T-helper 1 cell treated with Interleukin-12 subunit alpha and Interleukin-12 subunit beta and Interleukin-4 antibody, amounts not matched to agents 30 μg/mL and 1 μg/mL, for 36 hours (primary cell): ENCODE measurements around the gene IDH3B.
"Not testable (repeated sequence)": the region's sequence is repeated elsewhere in the genome, so short reads cannot be mapped to it uniquely, and the experiment has no call there.

Experiments
- H3K27ac Mint-ChIP-seq: one replicate; pipeline ENCODE4 v1.8.0; 2021; ENCODE audit warnings: mild to moderate bottlenecking, mixed read lengths
- H3K27me3 Mint-ChIP-seq: one replicate; pipeline ENCODE4 v1.8.0; 2021; ENCODE audit warnings: low read depth, mixed read lengths
- H3K36me3 Mint-ChIP-seq: one replicate; pipeline ENCODE4 v1.8.0; 2021; ENCODE audit warnings: low read depth, mixed read lengths
- H3K4me1 Mint-ChIP-seq: one replicate; pipeline ENCODE4 v1.8.0; 2021; ENCODE audit warnings: low read depth, mixed read lengths
- H3K4me3 Mint-ChIP-seq: one replicate; pipeline ENCODE4 v1.8.0; 2021; ENCODE audit warnings: mild to moderate bottlenecking, moderate library complexity, mixed read lengths
- H3K9me3 Mint-ChIP-seq: one replicate; pipeline ENCODE4 v1.8.0; 2021; ENCODE audit warnings: mixed read lengths

IDH3B gene

DNA sequence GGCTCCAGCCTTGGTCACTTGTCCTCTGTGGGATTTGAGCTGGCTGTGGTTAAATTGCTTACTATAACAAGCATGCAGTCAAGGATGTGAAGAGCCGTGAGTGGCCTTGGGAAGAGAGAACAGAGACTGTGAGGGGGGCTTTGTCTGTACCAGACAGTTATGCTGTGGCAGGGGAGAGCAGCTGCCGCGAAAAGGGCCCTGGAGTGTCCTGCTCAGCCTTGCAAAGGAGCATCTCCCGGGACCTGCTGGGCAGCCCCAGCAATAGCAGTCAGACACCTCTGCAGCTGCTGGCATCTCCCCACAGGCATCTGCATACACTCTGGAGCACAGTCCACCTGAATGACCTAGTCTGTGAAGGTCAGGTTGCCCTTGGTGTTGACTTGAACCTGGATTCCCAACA lies 34.9 kb upstream of the IDH3B start:
- H3K36me3 Mint-ChIP-seq = peaks cover 3% of the 10 kb centered on the region

DNA sequence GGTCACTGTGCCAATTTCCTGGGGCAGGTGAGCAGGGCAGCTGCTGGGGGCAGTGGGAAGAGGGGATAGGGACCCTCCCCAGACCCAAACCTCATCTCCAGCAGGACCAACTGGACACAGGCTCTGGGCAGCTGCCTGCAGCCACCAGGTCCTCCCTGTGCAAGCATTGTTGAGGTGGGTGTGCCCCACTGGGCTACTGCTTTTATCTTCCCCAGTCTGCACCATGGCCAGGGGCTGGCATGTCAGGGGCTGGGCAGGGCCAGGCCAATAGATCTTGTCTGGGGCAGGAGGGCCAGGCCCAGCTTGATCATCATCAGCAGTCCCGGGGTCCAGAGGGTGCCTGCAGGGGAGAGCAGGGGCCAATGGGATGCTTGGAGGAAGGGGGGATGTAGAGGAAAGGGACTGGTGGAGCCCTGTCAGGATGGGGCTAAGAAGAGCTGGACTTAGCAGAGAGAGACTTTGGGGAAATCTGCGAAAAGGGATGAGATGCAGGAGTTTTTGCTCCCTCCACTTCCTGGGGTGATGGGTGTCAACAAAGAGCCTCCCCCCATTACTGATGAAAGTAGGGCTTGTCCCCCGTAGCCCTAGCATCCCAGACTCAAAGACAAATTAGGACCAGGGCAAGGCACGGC lies 34.3 kb upstream of the IDH3B start:
- Mint-ChIP-seq H3K4me1 (peaks cover 16% of the 10 kb centered on the region), H3K9me3 (no peaks in the 10 kb centered on the region), H3K36me3 (peaks cover 3% of the 10 kb centered on the region), H3K4me3 (no peak overlapping the region), H3K27me3 (peaks cover 23% of the 10 kb centered on the region), H3K27ac (no peak overlapping the region)

More for the DNA sequence above, 34.9 kb upstream of the IDH3B start:
- Mint-ChIP-seq H3K9me3 (no peaks in the 10 kb centered on the region), H3K4me3 (no peak overlapping the region), H3K27me3 (peaks cover 23% of the 10 kb centered on the region), H3K27ac (no peak overlapping the region), H3K4me1 (peaks cover 16% of the 10 kb centered on the region)

DNA sequence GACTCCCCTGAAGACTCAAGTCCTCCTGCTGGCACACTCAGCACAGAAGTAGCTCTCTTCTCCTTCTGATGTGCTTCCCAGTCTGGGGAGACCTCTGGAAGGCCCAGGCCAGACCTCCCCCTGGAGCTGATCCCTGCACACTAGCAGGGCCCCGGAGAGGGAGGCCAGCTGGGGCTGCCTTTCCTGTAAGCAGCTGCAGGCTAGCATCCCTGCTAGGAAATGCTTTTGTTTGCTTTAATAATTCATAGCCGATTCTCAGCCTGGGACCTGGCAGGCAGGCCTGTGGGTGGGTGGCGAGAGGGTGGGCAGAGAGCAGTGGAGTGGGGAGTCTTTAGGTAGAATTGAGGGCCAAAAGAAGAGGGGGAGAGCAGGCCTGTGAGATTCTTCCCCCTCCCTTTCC lies 33.8 kb upstream of the IDH3B start:
- H3K4me1 Mint-ChIP-seq = peaks cover 16% of the 10 kb centered on the region
- peaks cover 3% of the 10 kb centered on the region for H3K36me3 Mint-ChIP-seq
- no peak overlapping the region for H3K27ac Mint-ChIP-seq
- no peaks in the 10 kb centered on the region for H3K9me3 Mint-ChIP-seq
- H3K27me3 Mint-ChIP-seq = peaks cover 23% of the 10 kb centered on the region
- H3K4me3 Mint-ChIP-seq = no peak overlapping the region

DNA sequence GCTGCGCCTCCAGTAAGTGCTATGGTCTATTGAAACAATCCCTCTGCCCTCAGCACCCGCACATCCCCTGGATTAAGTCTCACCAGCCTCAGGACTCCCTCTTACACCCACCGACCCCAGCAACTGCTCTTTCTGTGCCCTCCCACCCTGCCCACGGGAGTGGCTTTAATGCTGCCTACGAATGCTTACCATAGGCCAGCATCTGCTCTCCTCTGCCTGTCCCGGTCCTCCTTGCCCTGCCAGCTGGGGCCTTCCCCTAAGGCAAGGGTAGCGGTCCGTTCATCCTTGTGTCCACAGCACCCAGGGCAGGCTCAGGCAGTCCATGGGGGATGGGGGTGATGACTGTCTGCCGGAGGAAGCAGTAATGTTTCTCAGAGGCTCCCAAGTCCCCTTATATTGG lies 32.6 kb upstream of the IDH3B start:
- H3K36me3 Mint-ChIP-seq = peaks cover 4% of the 10 kb centered on the region
- no peak overlapping the region for H3K27ac Mint-ChIP-seq
- H3K9me3 Mint-ChIP-seq = no peaks in the 10 kb centered on the region
- H3K4me1 Mint-ChIP-seq = peaks cover 20% of the 10 kb centered on the region
- H3K4me3 Mint-ChIP-seq = no peak overlapping the region
- peaks cover 29% of the 10 kb centered on the region for H3K27me3 Mint-ChIP-seq

DNA sequence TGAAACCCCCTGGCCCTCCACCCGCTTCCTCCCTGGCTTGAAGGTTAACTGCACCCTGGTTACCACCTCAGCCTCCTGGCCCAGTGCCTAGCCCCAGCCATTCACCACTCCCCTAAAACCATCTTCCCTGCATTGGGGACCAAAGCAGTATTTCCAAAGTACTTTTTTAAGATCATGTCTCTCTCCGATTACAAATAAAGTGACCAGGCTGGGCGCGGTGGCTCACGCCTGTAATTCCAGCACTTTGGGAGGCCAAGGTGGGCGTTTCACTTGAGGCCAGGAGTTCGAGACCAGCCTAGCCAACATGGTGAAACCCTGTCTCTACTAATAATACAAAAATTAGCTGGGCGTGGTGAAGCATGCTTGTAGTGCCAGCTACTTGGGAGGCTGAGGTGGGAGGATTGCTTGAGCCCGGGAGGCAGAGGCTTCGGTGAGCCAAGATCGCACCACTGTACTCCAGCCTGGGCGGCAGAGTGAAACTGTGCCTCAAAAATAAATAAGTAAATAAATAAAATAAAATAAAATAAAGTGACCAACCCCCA lies 32.0 kb upstream of the IDH3B start:
- H3K9me3 Mint-ChIP-seq, H3K27ac Mint-ChIP-seq: not testable (repeated sequence)
- peaks cover 35% of the 10 kb centered on the region for H3K27me3 Mint-ChIP-seq

GRCh38 chr20:2695206-2695983 lies 31.4 kb upstream of the IDH3B start:
- H3K4me3 Mint-ChIP-seq = peak overlapping the region; percentile 66
- H3K4me1 Mint-ChIP-seq = peaks cover 24% of the 10 kb centered on the region
- H3K27me3 Mint-ChIP-seq = peaks cover 40% of the 10 kb centered on the region
- H3K9me3 Mint-ChIP-seq = no peaks in the 10 kb centered on the region
- peaks cover 9% of the 10 kb centered on the region for H3K36me3 Mint-ChIP-seq
- no peak overlapping the region for H3K27ac Mint-ChIP-seq

More for the DNA sequence above, 32.0 kb upstream of the IDH3B start:
- not testable (repeated sequence) for H3K36me3 Mint-ChIP-seq, H3K4me3 Mint-ChIP-seq
- peaks cover 24% of the 10 kb centered on the region for H3K4me1 Mint-ChIP-seq

GRCh38 chr20:2694519-2694918 lies 30.5 kb upstream of the IDH3B start:
- Mint-ChIP-seq H3K4me1 (peaks cover 24% of the 10 kb centered on the region), H3K27me3 (peaks cover 49% of the 10 kb centered on the region), H3K36me3 (peaks cover 9% of the 10 kb centered on the region), H3K9me3 (no peaks in the 10 kb centered on the region), H3K27ac (no peak overlapping the region), H3K4me3 (peak overlapping the region; percentile 66)

GRCh38 chr20:2694008-2694471 lies 30.0 kb upstream of the IDH3B start:
- Mint-ChIP-seq H3K27me3 (peaks cover 49% of the 10 kb centered on the region), H3K9me3 (no peaks in the 10 kb centered on the region), H3K36me3 (peaks cover 9% of the 10 kb centered on the region), H3K4me3 (peak overlapping the region; percentile 66), H3K4me1 (peaks cover 24% of the 10 kb centered on the region), H3K27ac (no peak overlapping the region)

GRCh38 chr20:2693286-2694007 lies 29.4 kb upstream of the IDH3B start:
- H3K27me3 Mint-ChIP-seq = peaks cover 49% of the 10 kb centered on the region

GRCh38 chr20:2692886-2693285 lies 28.9 kb upstream of the IDH3B start:
- H3K4me1 Mint-ChIP-seq = peaks cover 28% of the 10 kb centered on the region
- peaks cover 49% of the 10 kb centered on the region for H3K27me3 Mint-ChIP-seq
- H3K36me3 Mint-ChIP-seq = peaks cover 11% of the 10 kb centered on the region
- no peaks in the 10 kb centered on the region for H3K9me3 Mint-ChIP-seq
- H3K27ac Mint-ChIP-seq = no peak overlapping the region
- H3K4me3 Mint-ChIP-seq = no peak overlapping the region

More at GRCh38 chr20:2693286-2694007, 29.4 kb upstream of the IDH3B start:
- H3K27ac Mint-ChIP-seq = no peak overlapping the region
- no peaks in the 10 kb centered on the region for H3K9me3 Mint-ChIP-seq
- H3K36me3 Mint-ChIP-seq = peaks cover 11% of the 10 kb centered on the region
- H3K4me3 Mint-ChIP-seq = peak overlapping the region; percentile 66
- H3K4me1 Mint-ChIP-seq = peaks cover 25% of the 10 kb centered on the region

DNA sequence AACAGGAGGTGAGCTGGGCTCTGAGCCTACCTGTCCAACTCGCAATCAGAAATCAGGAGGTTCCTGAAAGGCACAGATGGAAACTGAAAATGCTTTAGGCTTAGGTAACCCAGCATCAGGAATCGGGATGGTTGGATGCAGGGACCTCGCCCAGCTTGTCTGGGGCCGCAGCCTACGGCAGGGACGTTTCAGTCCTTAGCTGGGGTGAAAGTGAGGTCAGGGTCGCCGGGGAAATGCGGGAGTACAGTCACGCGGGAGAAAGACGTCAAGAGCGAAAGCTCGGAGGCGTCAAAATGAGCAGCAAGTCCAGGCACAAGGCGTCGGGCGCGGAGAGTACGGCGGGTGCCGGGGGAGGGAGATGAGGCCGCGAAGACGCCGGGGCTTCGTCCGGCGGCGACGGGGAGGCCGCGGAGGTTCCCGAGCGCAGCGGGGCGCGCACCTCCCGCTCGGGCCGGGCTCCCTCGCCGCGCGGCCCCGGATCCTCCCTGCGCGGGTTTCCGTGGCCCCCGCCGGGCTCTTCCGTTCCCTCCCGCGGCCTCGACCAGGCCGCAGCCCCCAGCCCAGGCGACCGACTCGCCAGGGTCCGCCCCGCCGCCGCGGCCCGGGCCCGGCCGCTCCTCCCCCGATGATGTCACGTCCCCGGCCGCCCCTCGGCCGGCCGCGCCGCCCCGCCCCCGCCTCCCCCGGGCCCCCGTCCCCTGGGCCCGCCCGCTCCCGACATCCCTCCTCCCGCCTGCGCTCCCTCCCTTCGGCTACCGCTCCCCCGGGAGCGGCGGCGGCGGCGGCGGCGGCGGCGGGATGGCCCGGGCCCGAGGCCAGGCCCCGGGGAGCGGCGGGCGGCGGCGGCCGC lies 28.2 kb upstream of the IDH3B start, which contains the start of gene EBF4:
TSS of gene EBF4 (plus strand) at position 745 of the 850 bp plus-strand sequence. CDS start 866 bp downstream, outside the sequence.
- Mint-ChIP-seq H3K27ac (peak within 1 kb of the TSS; percentile 74), H3K36me3 (peaks cover 11% of the 10 kb centered on the region), H3K4me3 (peak within 1 kb of the TSS; percentile 88), H3K9me3 (no peaks in the 10 kb centered on the region), H3K4me1 (peaks cover 33% of the 10 kb centered on the region), H3K27me3 (peaks cover 49% of the 10 kb centered on the region)

- Mint-ChIP-seq H3K4me1 (peaks cover 33% of the 10 kb centered on the region), H3K36me3 (peaks cover 11% of the 10 kb centered on the region), H3K4me3 (peak overlapping the region; percentile 88), H3K27me3 (peaks cover 46% of the 10 kb centered on the region), H3K27ac (peak overlapping the region; percentile 74), H3K9me3 (no peaks in the 10 kb centered on the region)
These were observed 27.6 kb upstream of the IDH3B start for GRCh38 chr20:2691663-2692035.

DNA sequence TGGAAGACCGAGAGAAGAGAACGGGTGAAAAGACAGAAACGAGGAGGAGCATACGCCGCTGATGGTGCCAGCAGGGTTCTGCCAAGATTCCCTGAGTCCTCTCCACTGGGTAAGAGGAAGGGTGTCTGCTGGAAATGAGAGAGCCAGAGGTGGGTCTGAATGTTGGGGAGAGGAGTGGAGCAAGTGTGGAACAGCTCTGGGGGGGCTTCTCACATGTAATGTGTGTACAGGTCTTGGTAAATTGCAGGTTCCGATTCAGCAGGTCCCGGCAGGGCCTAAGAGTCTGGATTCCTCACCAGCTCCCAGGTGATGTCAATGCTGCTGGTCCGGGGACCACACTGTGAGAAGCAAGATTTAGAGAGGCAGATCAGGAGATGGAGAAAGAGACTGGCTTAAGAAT lies 27.1 kb upstream of the IDH3B start:
- peaks cover 11% of the 10 kb centered on the region for H3K36me3 Mint-ChIP-seq
- peak overlapping the region; percentile 74 for H3K27ac Mint-ChIP-seq
- H3K27me3 Mint-ChIP-seq = peaks cover 43% of the 10 kb centered on the region
- H3K4me1 Mint-ChIP-seq = peaks cover 33% of the 10 kb centered on the region
- no peaks in the 10 kb centered on the region for H3K9me3 Mint-ChIP-seq
- H3K4me3 Mint-ChIP-seq = peak overlapping the region; percentile 88
